GM12878 (cell line): ENCODE measurements around the gene KLF12. TPM values are rescaled to one million over a fixed set of nuclear protein-coding genes. Genes with fewer than 3 reads are reported as not detected.

Experiments used
- ATAC-seq: fragments of 200-7000 bp; cut with Tn5 transposase; 3 replicates; pipeline ENCODE4 v1.9.1; 2020; ENCODE audit warnings: mild to moderate bottlenecking, moderate library complexity
- BruUV-seq: library from RNA; stranded (reverse); fragments of 400-500 nt; replicated peaks from 2 replicates; lab custom pipeline; 2021; lab: Mats Ljungman, UMichigan
- CTCF ChIA-PET: fragments of 300-600 bp; sonication (Branson Sonifier 250); formaldehyde crosslinking; extraction: SDS; loops from one replicate; lab custom pipeline; 2021; ENCODE audit warnings: inconsistent platforms; lab: Yijun Ruan, JAX
- POLR2A ChIA-PET: fragments of 350-600 bp; formaldehyde crosslinking; extraction: SDS; loops from one replicate; lab custom pipeline; 2021; ENCODE audit warnings: inconsistent platforms; lab: Charles Lee
- RAD21 ChIA-PET: fragments of 300-600 bp; sonication (Branson Sonifier 250); formaldehyde crosslinking; loops from one replicate; lab custom pipeline; 2023; ENCODE audit warnings: antibody characterized with exemption; ENCODE audit not compliant: unreplicated experiment; lab: Charles Lee
- SMC1A ChIA-PET: fragments of 300-600 bp; sonication (Branson Sonifier 250); formaldehyde crosslinking; loops from one replicate; lab custom pipeline; 2023; ENCODE audit not compliant: unreplicated experiment, uncharacterized antibody; lab: Charles Lee
- DNase-seq: peaks from one replicate; pipeline ENCODE4 v3.0.0-alpha.2; 2011; ENCODE audit warnings: low read depth, low spot score
- FAIRE-seq: peaks from 3 replicates; lab custom pipeline; 2011; peaks lifted over from hg19 to GRCh38; lab: Jason Lieb, UNC
- H2AFZ ChIP-seq: 2 replicates; pipeline ENCODE4 v1.6.0; 2011; ENCODE audit warnings: low read depth, low read length, control low read depth; ENCODE audit not compliant: control insufficient read depth
- H3K27ac ChIP-seq: 2 replicates; pipeline ENCODE4 v1.5.1; 2011; ENCODE audit warnings: control low read depth; ENCODE audit not compliant: control insufficient read depth, insufficient read depth
- H3K27me3 ChIP-seq, 2 experiments: replicated peaks in 1 of 2; 2 replicates each; pipeline versions ENCODE4 v1.6.0 to v1.6.1; 2011; ENCODE audit warnings: low read length in 1 of 2; ENCODE audit not compliant: control insufficient read depth in 2 of 2, insufficient read depth in 2 of 2
- H3K36me3 ChIP-seq, 2 experiments: 2 replicates each; pipeline ENCODE4 v1.5.1; 2011; ENCODE audit warnings: low read length in 1 of 2; ENCODE audit not compliant: control insufficient read depth in 2 of 2, insufficient read depth in 2 of 2
- H3K4me1 ChIP-seq: 2 replicates; pipeline ENCODE4 v1.6.1; 2011; ENCODE audit warnings: mild to moderate bottlenecking, low read length, moderate library complexity, mixed read lengths; ENCODE audit not compliant: control insufficient read depth, insufficient read depth
- H3K4me2 ChIP-seq: 2 replicates; pipeline ENCODE4 v1.6.0; 2011; ENCODE audit warnings: control low read depth; ENCODE audit not compliant: control insufficient read depth, insufficient read depth
- H3K4me3 ChIP-seq: fragments of 200-600 bp; sonication (generic); 2 replicates; pipeline ENCODE4 v1.5.1; 2016
- H3K79me2 ChIP-seq: 2 replicates; pipeline ENCODE4 v1.6.0; 2011; ENCODE audit warnings: low read length; ENCODE audit not compliant: control insufficient read depth, insufficient read depth
- H3K9ac ChIP-seq: 2 replicates; pipeline ENCODE4 v1.8.0; 2011; ENCODE audit warnings: low read length, control low read depth, mixed read lengths; ENCODE audit not compliant: control insufficient read depth, insufficient read depth
- H3K9me3 ChIP-seq: replicated peaks from 3 replicates; pipeline ENCODE4 v1.5.1; 2011; ENCODE audit warnings: mild to moderate bottlenecking, low read length; ENCODE audit not compliant: control insufficient read depth, insufficient read depth
- H4K20me1 ChIP-seq: 2 replicates; pipeline ENCODE4 v1.6.0; 2011; ENCODE audit not compliant: control insufficient read depth, insufficient read depth
- BACH1 ChIP-seq: fragments of 450-650 bp; IDR thresholded peaks from 2 replicates; pipeline ENCODE4 v1.6.1; 2017; ENCODE audit warnings: mild to moderate bottlenecking, borderline replicate concordance
- CREB1 ChIP-seq: IDR thresholded peaks from 2 replicates; pipeline ENCODE4 v1.6.1; 2012; ENCODE audit warnings: low read depth, mild to moderate bottlenecking, inconsistent platforms
- DPF2 ChIP-seq: fragments of 450-650 bp; IDR thresholded peaks from 2 replicates; pipeline ENCODE4 v1.6.1; 2017; ENCODE audit warnings: mild to moderate bottlenecking
- IKZF1 ChIP-seq: fragments of 450-650 bp; conservative IDR thresholded peaks from 2 replicates; pipeline ENCODE4 v1.6.1; 2017; ENCODE audit warnings: antibody characterized with exemption, mild to moderate bottlenecking
- NR2C1 ChIP-seq: fragments of 450-650 bp; IDR thresholded peaks from 2 replicates; pipeline ENCODE4 v1.6.1; 2017; ENCODE audit warnings: antibody characterized with exemption, mild to moderate bottlenecking, moderate library complexity
- NR2F1 ChIP-seq: fragments of 450-650 bp; conservative IDR thresholded peaks from 2 replicates; pipeline ENCODE4 v1.6.1; 2017; ENCODE audit warnings: mild to moderate bottlenecking
- RAD51 ChIP-seq: fragments of 450-650 bp; IDR thresholded peaks from 2 replicates; pipeline ENCODE4 v1.6.1; 2016; ENCODE audit warnings: moderate library complexity, mild to moderate bottlenecking, inconsistent platforms
- SMAD1 ChIP-seq: fragments of 450-650 bp; IDR thresholded peaks from 2 replicates; pipeline ENCODE4 v1.6.1; 2018; ENCODE audit warnings: mild to moderate bottlenecking, low read depth; ENCODE audit not compliant: partially characterized antibody
- TARDBP ChIP-seq: IDR thresholded peaks from 2 replicates; pipeline ENCODE4 v1.6.1; 2016; ENCODE audit warnings: borderline replicate concordance
- YBX1 ChIP-seq: fragments of 450-650 bp; IDR thresholded peaks from 2 replicates; pipeline ENCODE4 v1.6.1; 2016; ENCODE audit warnings: antibody characterized with exemption
- ZBTB33 ChIP-seq: fragments of 450-650 bp; IDR thresholded peaks from 2 replicates; pipeline ENCODE4 v1.6.1; 2017; ENCODE audit warnings: mild to moderate bottlenecking
- ZBTB4 ChIP-seq: fragments of 450-650 bp; formaldehyde crosslinking; IDR thresholded peaks from 2 replicates; pipeline ENCODE4 v1.4.0; 2022; ENCODE audit warnings: mild to moderate bottlenecking, moderate library complexity
- ZNF24 ChIP-seq: fragments of 450-650 bp; IDR thresholded peaks from 2 replicates; pipeline ENCODE4 v1.6.1; 2017; ENCODE audit warnings: antibody characterized with exemption, mild to moderate bottlenecking
- WGBS: methylation state at CpG from one replicate; pipeline ENCODE4 v1.1.6; 2016; ENCODE audit warnings: low lambda C conversion rate; ENCODE audit not compliant: insufficient replicate concordance, insufficient coverage; ENCODE audit errors: missing lambda C conversion rate; 5-methylcytosine and 5-hydroxymethylcytosine counted together
- in situ Hi-C: fragments of 300-500 bp; cut with MboI; formaldehyde crosslinking; loops from 9 replicates; pipeline ENCODE4 v1.14.3; 2018; ENCODE audit warnings: mixed read lengths
- intact Hi-C: fragments of 100-400 bp; cut with micrococcal nuclease; formaldehyde crosslinking; loops from one replicate; pipeline ENCODE4 v1.14.2; 2022; ENCODE audit not compliant: unreplicated experiment
- polyA plus RNA-seq, 11 experiments: library from polyadenylated mRNA; depleted of rRNA in 4 of 11; unstranded in 6 of 11; stranded (reverse) in 5 of 11; fragments of >200 nt; fragmentation: Nextera tagmentation in 4 of 11; fragmentation: Illumina TruSeq in 1 of 11; extraction: Ambion mirVana in 4 of 11; extraction: Trizol in 1 of 11; gene quantifications; 1 replicate in 1 of 11; 2 replicates in 10 of 11; pipeline versions ENCODE4 v1.2.1 to v1.2.3, GENCODE V29; 2011 to 2016; ENCODE audit warnings: inconsistent platforms in 2 of 11, missing spikeins in 2 of 11, low read depth in 1 of 11
- total RNA-seq, 4 experiments: library from RNA; depleted of rRNA in 3 of 4; stranded (reverse); fragments of >200 nt in 3 of 4; fragmentation: Illumina TruSeq in 1 of 4; extraction: Trizol in 1 of 4; gene quantifications; 2 replicates each; pipeline versions ENCODE4 v1.2.1 to v1.2.3, GENCODE V29; 2013 to 2021

The KLF12 gene
- total and polyA plus RNA-seq, 10 of the 15 experiments (the other 5 are each of a cell fraction or from before 2014, with no cell fraction given): 0.11 to 11.4 (median 0.98) TPM

DNA sequence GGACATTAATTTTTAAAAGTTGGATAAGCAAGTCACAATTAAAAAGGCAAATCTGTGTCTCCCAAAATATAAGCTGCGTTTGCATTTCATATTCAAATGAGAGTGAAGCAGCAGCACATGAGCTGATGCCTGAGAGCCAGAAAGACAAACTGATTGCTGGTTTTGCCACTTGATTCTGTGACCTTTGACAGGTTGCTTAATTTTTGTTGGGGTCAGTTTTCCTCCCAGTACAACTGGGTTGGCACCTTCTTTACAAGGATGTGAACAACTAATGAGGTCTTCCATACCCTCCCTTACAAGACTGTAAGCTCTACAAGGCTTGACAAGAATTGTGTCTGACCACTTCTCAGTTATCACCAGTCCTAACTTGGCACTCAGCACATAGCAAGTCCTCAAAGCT lies 8.1 kb upstream of the KLF12 start:
- no peak overlapping the region for H3K4me2 ChIP-seq
- DNase-seq (no peak), ATAC-seq (no peak), FAIRE-seq (no peak)
- no peak overlapping the region for H3K27ac ChIP-seq
- H2AFZ ChIP-seq: no peak overlapping the region
- H4K20me1 ChIP-seq: no peaks in the 10 kb centered on the region
- no peaks in the 10 kb centered on the region for H3K9me3 ChIP-seq
- H3K9ac ChIP-seq: no peak overlapping the region
- H3K79me2 ChIP-seq: no peaks in the 10 kb centered on the region
- no peaks in the 10 kb centered on the region for H3K36me3 ChIP-seq
- H3K4me1 ChIP-seq: no peaks in the 10 kb centered on the region
- ChIA-PET POLR2A (no interaction called here), CTCF (no interaction called here), SMC1A (interaction anchor here (0.8 to 1.5 kb wide), 2 partner anchors 11 to 13 kb away, joined by 4 to 6 read pairs; no protein-coding TSS in a partner anchor), RAD21 (interaction anchor here (0.6 kb wide), 1 partner anchor 113 kb away, joined by 3 read pairs; no protein-coding TSS in a partner anchor)
- no peak for TF ChIP-seq TARDBP
- TF ChIP-seq CREB1: no peak
- no peak for TF ChIP-seq NR2C1
- TF ChIP-seq SMAD1: no peak
- TF ChIP-seq ZBTB4 (CRISPR knock-in tag): no peak
- TF ChIP-seq ZNF24: no peak
- no peak for TF ChIP-seq ZBTB33
- no peak for TF ChIP-seq NR2F1
- no peak for TF ChIP-seq BACH1
- TF ChIP-seq DPF2: no peak
- no peak for TF ChIP-seq YBX1
- TF ChIP-seq RAD51: no peak
- no peak for TF ChIP-seq IKZF1
- in situ Hi-C loops (no loop called here), intact Hi-C loops (no loop called here)
- WGBS: 0% methylated on average over 1 of the region's 1 CpG
- BruUV-seq: no TSS peak
- no peak overlapping the region for H3K4me3 ChIP-seq
- H3K27me3 ChIP-seq: no peaks in the 10 kb centered on the region
